HG03342 (cell line): ENCODE results near the gene DNMT3A.

ENCODE experiments used
- ATAC-seq: cut with Tn5 transposase; IDR thresholded peaks from one replicate; pipeline ENCODE4 v1.9.1; 2021; ENCODE audit warnings: mild to moderate bottlenecking, moderate library complexity; ENCODE audit not compliant: unreplicated experiment

Gene DNMT3A

GRCh38 chr2:25341753-25342371 is at the start of gene DNMT3A:
DNMT3A (minus strand) TSS chr2:25341925; CDS start chr2:25313984, 27,941 bp downstream.
- ATAC-seq: peak; percentile 31

DNA sequence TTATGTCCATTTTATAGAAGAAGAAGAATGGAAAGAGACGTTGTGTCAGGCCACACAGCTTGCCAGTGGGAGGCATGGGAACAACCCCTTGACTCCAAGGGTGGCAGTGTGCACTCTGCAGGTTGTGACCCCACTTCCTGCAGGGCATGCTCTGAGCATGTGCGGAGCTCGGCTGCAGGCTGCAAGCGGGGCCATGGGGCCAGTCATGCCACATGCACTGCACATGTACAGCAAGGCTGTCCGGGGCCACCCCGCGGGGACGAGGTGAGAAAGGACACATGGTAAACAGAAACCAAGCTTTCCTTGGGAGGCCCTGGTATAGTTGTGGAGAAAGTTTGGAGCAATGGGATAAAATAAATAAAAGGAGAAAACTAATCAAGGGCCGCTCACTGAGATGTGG is 47.4 kb upstream of the DNMT3A start:
- no peak for ATAC-seq

- no peak for ATAC-seq
These were observed 46.8 kb upstream of the DNMT3A start for GRCh38 chr2:25388491-25388890.

DNA sequence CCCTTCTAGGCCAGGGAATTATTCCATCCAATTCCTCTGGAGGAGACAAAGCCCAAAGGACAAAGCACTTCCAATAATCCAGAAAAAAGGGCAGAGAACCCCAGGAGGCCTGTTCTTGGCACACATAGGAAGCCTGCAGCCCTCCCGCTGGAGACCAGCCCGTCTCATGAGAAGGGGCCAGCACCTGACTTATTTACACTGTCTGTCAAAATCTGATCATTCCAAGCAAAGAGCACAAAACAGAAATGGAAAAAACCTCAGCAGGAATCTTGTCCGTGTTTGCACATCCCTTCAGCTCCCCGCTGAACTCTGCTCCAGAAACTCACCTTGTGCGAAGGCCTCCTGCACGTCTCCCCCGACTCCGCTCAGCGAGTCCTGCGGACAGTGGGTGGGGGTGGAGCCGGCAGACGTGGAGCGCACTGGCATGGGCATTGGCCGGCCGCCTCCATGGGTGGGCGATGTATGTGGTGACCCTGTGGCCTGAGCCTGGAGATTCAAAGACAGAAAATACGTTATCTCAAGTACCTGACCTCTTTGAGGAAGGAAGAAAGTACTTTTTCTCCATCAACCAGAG is 46.2 kb upstream of the DNMT3A start:
- ATAC-seq: no peak

GRCh38 chr2:25386971-25387875 is 45.5 kb upstream of the DNMT3A start:
- ATAC-seq: no peak

DNA sequence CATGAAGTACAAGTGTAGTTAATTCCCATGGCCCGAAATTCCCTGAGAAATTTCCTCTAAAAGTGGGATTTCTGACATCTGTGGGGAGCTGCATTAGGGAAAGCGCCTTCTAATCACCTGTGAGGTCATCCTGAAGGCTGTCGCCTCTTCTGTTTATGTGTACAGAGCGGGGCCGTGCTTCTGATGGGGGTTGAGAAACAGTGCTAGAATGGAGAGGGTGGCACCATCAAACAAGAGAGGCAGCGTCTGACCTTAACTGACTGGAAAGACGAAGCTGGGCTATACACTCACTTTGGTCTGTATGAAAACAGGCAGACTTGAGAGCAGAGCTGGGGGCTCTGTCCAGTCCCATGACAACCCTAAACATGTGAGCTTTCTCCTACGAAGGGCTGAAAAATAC is 44.2 kb upstream of the DNMT3A start:
- ATAC-seq: no peak

GRCh38 chr2:25383806-25384205 is 42.1 kb upstream of the DNMT3A start:
- ATAC-seq: no peak

DNA sequence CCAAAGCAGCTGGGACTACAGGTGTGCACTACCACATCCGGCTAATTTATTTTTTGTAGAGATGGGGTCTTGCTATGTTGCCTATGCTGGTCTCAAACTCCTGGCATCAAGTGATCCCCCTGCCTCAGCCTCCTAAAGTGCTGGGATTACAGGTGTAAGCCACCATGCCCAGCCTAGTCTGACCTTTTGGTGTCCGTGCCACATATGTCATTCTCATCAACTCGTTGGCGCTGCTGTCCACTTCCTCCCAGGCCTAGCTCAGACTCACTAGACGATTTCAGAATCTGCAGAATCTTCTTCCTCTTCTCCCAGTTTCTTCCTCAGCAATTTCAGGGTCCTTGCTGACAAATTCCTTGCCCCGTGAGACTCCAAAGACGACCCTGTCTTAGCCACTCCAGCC is 39.8 kb upstream of the DNMT3A start:
- ATAC-seq: no peak

- ATAC-seq: no peak
These were observed 39.1 kb upstream of the DNMT3A start for GRCh38 chr2:25380586-25381375.

GRCh38 chr2:25380023-25380422 is 38.3 kb upstream of the DNMT3A start:
- ATAC-seq: no peak

GRCh38 chr2:25379535-25379934 is 37.8 kb upstream of the DNMT3A start:
- ATAC-seq: no peak

DNA sequence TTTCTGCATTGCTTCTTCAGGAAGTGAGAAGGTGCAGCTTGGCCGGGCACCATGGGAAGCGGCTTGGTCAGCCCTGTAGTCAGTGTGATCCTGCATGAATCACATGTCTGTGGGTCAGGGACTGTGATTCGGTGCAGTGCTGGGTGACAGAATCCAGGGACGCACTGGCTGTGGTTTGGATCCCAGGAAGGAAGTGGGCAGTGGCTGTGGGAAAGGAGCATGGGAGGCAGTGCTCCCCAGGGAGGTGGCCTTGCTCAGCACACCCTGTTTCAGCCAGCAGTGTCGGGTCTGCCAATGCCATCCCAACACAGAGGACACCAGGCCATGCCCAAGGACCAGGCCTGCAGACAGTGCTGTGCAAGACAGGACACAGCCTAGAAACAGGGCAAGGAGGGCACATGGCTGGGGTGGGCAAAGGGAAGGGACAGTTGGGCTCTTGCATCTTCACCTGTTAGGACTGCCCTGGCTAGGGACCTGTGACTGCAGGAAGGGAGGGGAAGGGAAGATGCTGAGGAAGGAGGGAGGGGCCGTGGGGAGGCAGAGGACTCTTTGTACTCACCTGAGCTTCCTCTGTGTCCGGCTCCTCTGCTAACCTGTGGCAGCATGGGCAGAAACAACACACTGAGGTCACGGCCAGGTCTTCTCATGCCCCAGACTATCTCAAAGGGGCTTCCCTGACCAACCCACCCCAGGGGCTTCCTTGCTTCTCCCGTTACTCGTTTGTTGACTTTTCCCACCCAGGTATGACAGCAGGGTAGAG is 37.2 kb upstream of the DNMT3A start:
- no peak for ATAC-seq

- no peak for ATAC-seq
These were observed 36.2 kb upstream of the DNMT3A start for GRCh38 chr2:25377822-25378421.

- ATAC-seq: peak; percentile 95
These were observed 35.3 kb upstream of the DNMT3A start for GRCh38 chr2:25376750-25377621.

- ATAC-seq: no peak
These were observed 34.3 kb upstream of the DNMT3A start for GRCh38 chr2:25375989-25376545.

DNA sequence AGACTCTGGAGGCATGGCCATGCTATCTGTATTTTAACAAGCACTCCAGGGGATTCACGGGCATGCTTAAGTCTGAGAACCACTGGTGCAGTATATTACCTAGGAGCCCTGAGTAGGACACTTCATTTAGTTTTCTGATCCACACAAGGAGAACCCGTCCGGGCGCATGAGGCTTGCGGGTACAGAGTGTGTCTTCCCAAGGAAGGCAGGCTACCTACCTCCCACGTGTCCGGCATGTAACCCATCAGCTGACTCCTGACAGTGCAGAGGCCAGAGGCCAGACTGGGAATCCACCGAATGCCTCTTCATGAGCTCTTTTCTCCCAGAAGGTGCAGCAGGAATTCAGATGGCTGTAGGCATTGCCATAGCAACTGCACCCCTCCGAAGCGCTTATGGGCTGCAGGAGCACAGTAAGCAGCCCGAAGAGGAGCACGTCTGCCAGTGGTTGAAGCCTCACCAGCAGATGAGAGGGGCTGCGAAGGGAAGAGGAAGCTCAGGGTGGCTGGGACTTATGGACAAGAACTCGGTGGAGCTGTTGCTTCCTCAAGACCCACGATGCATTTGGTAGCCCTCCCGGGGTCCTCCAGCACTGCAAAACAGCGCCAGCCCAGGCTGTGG is 33.8 kb upstream of the DNMT3A start:
- ATAC-seq: no peak

DNA sequence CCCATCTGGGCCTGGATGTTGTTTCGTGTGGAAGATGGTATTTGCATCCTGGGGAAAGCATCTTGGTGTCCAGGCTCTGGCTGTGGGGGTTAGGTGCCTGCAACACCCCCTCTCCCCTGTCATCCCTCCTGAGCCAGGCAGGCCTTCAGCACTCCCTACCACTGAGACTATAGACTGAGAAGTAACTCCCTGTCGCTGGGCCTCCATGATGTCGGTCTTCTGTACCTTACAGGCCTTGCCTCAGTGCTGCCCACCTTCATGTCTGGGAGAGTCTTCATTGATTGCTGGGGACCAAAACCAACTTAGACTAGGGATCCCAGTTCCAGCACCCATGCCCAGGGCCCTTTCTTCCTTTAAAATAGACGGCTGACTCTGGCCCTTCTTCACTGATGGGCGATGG is 33.1 kb upstream of the DNMT3A start:
- no peak for ATAC-seq

GRCh38 chr2:25374411-25374810 is 32.7 kb upstream of the DNMT3A start:
- ATAC-seq: no peak
